CD8-positive, alpha-beta memory T cell (primary cell): ENCODE results near the gene TRPV5. TPM values are rescaled to one million over a fixed set of nuclear protein-coding genes. Genes with fewer than 3 reads are reported as not detected.

ENCODE experiments used
- CTCF ChIA-PET: fragments of 350-600 bp; sonication (Branson Sonifier 250); formaldehyde crosslinking; loops from one replicate; lab custom pipeline; 2021; ENCODE audit warnings: antibody characterized with exemption; lab: Charles Lee
- POLR2A ChIA-PET: fragments of 350-600 bp; sonication (Branson Sonifier 250); formaldehyde crosslinking; loops from one replicate; lab custom pipeline; 2021; ENCODE audit warnings: antibody characterized with exemption; lab: Charles Lee
- DNase-seq, 5 donors: peaks; one replicate each; pipeline versions ENCODE4 v3.0.0 to v3.0.0-alpha.2; 2020 to 2022; ENCODE audit warnings: mixed read lengths in 1 of 5
- H3K27ac ChIP-seq: one replicate; pipeline ENCODE4 v1.7.0; 2013; ENCODE audit warnings: low read depth, mild to moderate bottlenecking, low read length, moderate library complexity
- H3K27me3 ChIP-seq: 2 replicates; pipeline ENCODE4 v1.7.0; 2013; ENCODE audit warnings: low read length, mild to moderate bottlenecking; ENCODE audit not compliant: insufficient read depth, poor library complexity, severe bottlenecking
- H3K36me3 ChIP-seq: 2 replicates; pipeline ENCODE4 v1.7.0; 2013; ENCODE audit warnings: mild to moderate bottlenecking, low read length, moderate library complexity; ENCODE audit not compliant: insufficient read depth
- H3K4me1 ChIP-seq: 2 replicates; pipeline ENCODE4 v1.7.0; 2013; ENCODE audit warnings: mild to moderate bottlenecking, low read length, moderate library complexity; ENCODE audit not compliant: insufficient read depth
- H3K4me3 ChIP-seq: 2 replicates; pipeline ENCODE4 v1.7.0; 2013; ENCODE audit warnings: mild to moderate bottlenecking, low read length
- H3K9me3 ChIP-seq: 2 replicates; pipeline ENCODE4 v1.7.0; 2013; ENCODE audit warnings: mild to moderate bottlenecking, low read length
- H3K27ac Mint-ChIP-seq, 8 donors: one replicate each; pipeline ENCODE4 v1.8.0; 2020 to 2021; ENCODE audit warnings: mixed read lengths in 8 of 8, mild to moderate bottlenecking in 6 of 8, inconsistent platforms in 3 of 8, moderate library complexity in 3 of 8
- H3K27me3 Mint-ChIP-seq, 2 donors: one replicate each; pipeline ENCODE4 v1.8.0; 2020 to 2021; ENCODE audit warnings: mixed read lengths in 2 of 2, mild to moderate bottlenecking in 1 of 2, moderate library complexity in 1 of 2
- H3K36me3 Mint-ChIP-seq, 3 donors: one replicate each; pipeline ENCODE4 v1.8.0; 2020 to 2021; ENCODE audit warnings: mixed read lengths in 3 of 3, inconsistent platforms in 1 of 3, mild to moderate bottlenecking in 1 of 3
- H3K4me1 Mint-ChIP-seq, 3 donors: one replicate each; pipeline ENCODE4 v1.8.0; 2020 to 2021; ENCODE audit warnings: mixed read lengths in 3 of 3, inconsistent platforms in 1 of 3, mild to moderate bottlenecking in 1 of 3
- H3K4me3 Mint-ChIP-seq, 7 donors: one replicate each; pipeline ENCODE4 v1.8.0; 2020 to 2021; ENCODE audit warnings: mixed read lengths in 7 of 7, mild to moderate bottlenecking in 6 of 7, moderate library complexity in 4 of 7, inconsistent platforms in 2 of 7
- H3K9me3 Mint-ChIP-seq, 5 donors: one replicate each; pipeline ENCODE4 v1.8.0; 2020 to 2022; ENCODE audit warnings: mixed read lengths in 5 of 5, mild to moderate bottlenecking in 3 of 5, moderate library complexity in 2 of 5, inconsistent platforms in 1 of 5
- polyA plus RNA-seq: library from polyadenylated mRNA; unstranded; fragments of 300-500 nt; fragmentation: Illumina TruSeq; gene quantifications from one replicate; pipeline ENCODE4 v1.2.3, GENCODE V29; 2021
- total RNA-seq, 2 experiments: library from RNA; stranded (reverse); gene quantifications; one replicate each; pipeline ENCODE4 v1.2.3, GENCODE V29; 2021

Gene TRPV5
- total and polyA plus RNA-seq, 3 experiments from 2014 or later, result not detected

DNA sequence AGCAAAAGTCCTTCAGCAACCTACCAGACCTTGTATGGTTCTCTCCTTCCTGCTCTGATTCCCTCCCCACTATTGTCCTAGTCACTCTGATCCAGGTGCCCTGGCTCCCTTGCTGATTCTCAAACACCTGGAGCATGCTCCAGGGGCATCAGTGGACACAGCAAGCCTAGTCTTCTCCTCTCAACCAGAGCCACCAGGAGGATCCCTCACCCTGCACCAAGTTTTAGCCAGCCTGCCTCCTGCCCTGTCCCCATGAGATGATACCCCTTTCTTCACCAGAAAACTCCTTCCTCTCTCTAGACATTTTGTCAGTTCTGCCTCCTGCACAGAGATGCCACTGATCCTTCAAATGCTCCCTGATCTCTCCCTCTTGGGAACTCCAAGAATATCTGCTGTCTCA, 16.7 kb upstream of the TRPV5 start:
- DNase-seq, result no peak
- H3K4me3 Mint-ChIP-seq, result no peak overlapping the region
- no peaks in the 10 kb centered on the region for H3K4me1 Mint-ChIP-seq
- Histone ChIP-seq H3K27ac (no peak overlapping the region), H3K4me3 (no peak overlapping the region), H3K4me1 (no peaks in the 10 kb centered on the region), H3K27me3 (no peaks in the 10 kb centered on the region), H3K36me3 (no peaks in the 10 kb centered on the region), H3K9me3 (peaks cover 4% of the 10 kb centered on the region)
- H3K36me3 Mint-ChIP-seq, result no peaks in the 10 kb centered on the region
- CTCF ChIA-PET, result no interaction called here
- H3K27ac Mint-ChIP-seq, result no peak overlapping the region
- peaks cover 0 to 11% (median 8%) of the 10 kb centered on the region in 5 donors for H3K9me3 Mint-ChIP-seq
- POLR2A ChIA-PET, result no interaction called here
- H3K27me3 Mint-ChIP-seq, result peaks cover 5 to 42% of the 10 kb centered on the region in 2 donors

DNA sequence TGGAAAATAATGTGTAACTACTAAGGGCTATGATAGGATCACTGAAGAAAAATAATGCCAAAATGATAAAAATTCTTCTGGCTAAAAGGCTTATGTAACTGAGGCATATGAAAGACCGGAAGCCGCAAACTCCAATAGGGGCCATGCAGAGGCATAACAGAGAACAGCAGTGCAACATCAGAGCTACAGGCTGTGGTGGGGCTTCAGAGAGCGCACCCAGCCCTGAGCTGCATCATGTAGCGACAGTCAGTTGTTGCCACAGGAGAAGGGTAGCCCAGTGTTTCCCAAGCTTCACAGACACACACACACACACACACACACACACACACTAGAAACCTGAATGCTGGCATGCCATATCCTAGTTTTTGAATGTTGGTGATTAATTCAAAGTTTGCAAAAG, 15.1 kb upstream of the TRPV5 start:
- H3K4me3 Mint-ChIP-seq, result no peak overlapping the region
- Histone ChIP-seq H3K27ac (no peak overlapping the region), H3K4me3 (no peak overlapping the region), H3K4me1 (no peaks in the 10 kb centered on the region), H3K9me3 (no peaks in the 10 kb centered on the region), H3K36me3 (no peaks in the 10 kb centered on the region), H3K27me3 (no peaks in the 10 kb centered on the region)
- peaks cover 0 to 2% (median 0%) of the 10 kb centered on the region in 5 donors for H3K9me3 Mint-ChIP-seq
- CTCF ChIA-PET, result no interaction called here
- no peaks in the 10 kb centered on the region for H3K36me3 Mint-ChIP-seq
- POLR2A ChIA-PET, result no interaction called here
- H3K4me1 Mint-ChIP-seq, result no peaks in the 10 kb centered on the region
- no peak for DNase-seq
- peaks cover 5 to 56% of the 10 kb centered on the region in 2 donors for H3K27me3 Mint-ChIP-seq
- H3K27ac Mint-ChIP-seq, result no peak overlapping the region

- POLR2A ChIA-PET, result no interaction called here
- Histone ChIP-seq H3K27me3 (no peaks in the 10 kb centered on the region), H3K4me3 (no peak overlapping the region), H3K36me3 (no peaks in the 10 kb centered on the region), H3K27ac (no peak overlapping the region), H3K4me1 (no peaks in the 10 kb centered on the region), H3K9me3 (no peaks in the 10 kb centered on the region)
- Mint-ChIP-seq H3K4me1 (no peaks in the 10 kb centered on the region), H3K9me3 (no peaks in the 10 kb centered on the region), H3K27ac (no peak overlapping the region), H3K4me3 (no peak overlapping the region), H3K36me3 (no peaks in the 10 kb centered on the region), H3K27me3 (peaks cover 7 to 50% of the 10 kb centered on the region in 2 donors)
- CTCF ChIA-PET, result no interaction called here
- DNase-seq, result no peak
These were observed 11.5 kb upstream of the TRPV5 start for GRCh38 chr7:142945001-142945400.

- H3K27ac ChIP-seq, result no peak overlapping the region
- no peak overlapping the region for H3K4me3 ChIP-seq
- ChIA-PET CTCF (no interaction called here), POLR2A (no interaction called here)
- H3K4me1 ChIP-seq, result no peaks in the 10 kb centered on the region
- DNase-seq, result no peak
- no peaks in the 10 kb centered on the region for H3K36me3 ChIP-seq
- Mint-ChIP-seq H3K27me3 (peaks cover 8 to 41% of the 10 kb centered on the region in 2 donors), H3K36me3 (no peaks in the 10 kb centered on the region), H3K4me3 (no peak overlapping the region), H3K4me1 (no peaks in the 10 kb centered on the region), H3K9me3 (no peaks in the 10 kb centered on the region), H3K27ac (no peak overlapping the region)
- no peaks in the 10 kb centered on the region for H3K9me3 ChIP-seq
- no peaks in the 10 kb centered on the region for H3K27me3 ChIP-seq
These were observed 10.2 kb upstream of the TRPV5 start for GRCh38 chr7:142943706-142944268.

DNA sequence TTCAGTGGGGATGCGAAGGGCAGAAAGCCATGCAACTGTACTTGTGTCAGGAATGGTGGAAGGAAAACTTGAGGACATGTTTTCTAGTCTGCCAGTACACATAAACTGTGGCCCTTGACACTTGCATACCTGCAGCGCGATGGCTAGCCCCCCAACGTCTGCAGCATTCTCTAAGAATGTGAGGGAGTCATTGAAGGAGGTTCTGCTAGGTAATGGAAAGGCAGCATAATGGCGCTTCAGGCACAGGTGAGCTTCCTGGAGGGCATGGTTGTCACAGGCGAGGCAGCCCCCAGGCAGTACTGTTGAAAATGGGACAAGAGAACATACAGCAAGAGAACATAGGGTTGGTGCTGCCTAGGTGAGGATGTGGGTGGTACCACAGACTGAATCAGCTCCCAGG, 9.2 kb upstream of the TRPV5 start:
- Histone ChIP-seq H3K27me3 (no peaks in the 10 kb centered on the region), H3K4me1 (no peaks in the 10 kb centered on the region), H3K4me3 (no peak overlapping the region), H3K9me3 (no peaks in the 10 kb centered on the region), H3K36me3 (no peaks in the 10 kb centered on the region), H3K27ac (no peak overlapping the region)
- DNase-seq, result no peak
- H3K4me3 Mint-ChIP-seq, result no peak overlapping the region
- POLR2A ChIA-PET, result no interaction called here
- H3K9me3 Mint-ChIP-seq, result no peaks in the 10 kb centered on the region
- CTCF ChIA-PET, result no interaction called here
- peaks cover 10 to 32% of the 10 kb centered on the region in 2 donors for H3K27me3 Mint-ChIP-seq
- H3K27ac Mint-ChIP-seq, result no peak overlapping the region
- no peaks in the 10 kb centered on the region for H3K4me1 Mint-ChIP-seq
- H3K36me3 Mint-ChIP-seq, result no peaks in the 10 kb centered on the region

GRCh38 chr7:142941541-142941940, 8.0 kb upstream of the TRPV5 start:
- H3K9me3 ChIP-seq, result no peaks in the 10 kb centered on the region
- no peak overlapping the region for H3K27ac ChIP-seq
- Mint-ChIP-seq H3K4me3 (no peak overlapping the region), H3K36me3 (no peaks in the 10 kb centered on the region), H3K4me1 (no peaks in the 10 kb centered on the region), H3K9me3 (no peaks in the 10 kb centered on the region), H3K27ac (peak overlapping the region in 1 of 8 donors; percentile 25), H3K27me3 (peaks cover 11 to 27% of the 10 kb centered on the region in 2 donors)
- no peak overlapping the region for H3K4me3 ChIP-seq
- no peaks in the 10 kb centered on the region for H3K4me1 ChIP-seq
- no peak for DNase-seq
- ChIA-PET POLR2A (no interaction called here), CTCF (no interaction called here)
- H3K36me3 ChIP-seq, result no peaks in the 10 kb centered on the region
- H3K27me3 ChIP-seq, result no peaks in the 10 kb centered on the region

DNA sequence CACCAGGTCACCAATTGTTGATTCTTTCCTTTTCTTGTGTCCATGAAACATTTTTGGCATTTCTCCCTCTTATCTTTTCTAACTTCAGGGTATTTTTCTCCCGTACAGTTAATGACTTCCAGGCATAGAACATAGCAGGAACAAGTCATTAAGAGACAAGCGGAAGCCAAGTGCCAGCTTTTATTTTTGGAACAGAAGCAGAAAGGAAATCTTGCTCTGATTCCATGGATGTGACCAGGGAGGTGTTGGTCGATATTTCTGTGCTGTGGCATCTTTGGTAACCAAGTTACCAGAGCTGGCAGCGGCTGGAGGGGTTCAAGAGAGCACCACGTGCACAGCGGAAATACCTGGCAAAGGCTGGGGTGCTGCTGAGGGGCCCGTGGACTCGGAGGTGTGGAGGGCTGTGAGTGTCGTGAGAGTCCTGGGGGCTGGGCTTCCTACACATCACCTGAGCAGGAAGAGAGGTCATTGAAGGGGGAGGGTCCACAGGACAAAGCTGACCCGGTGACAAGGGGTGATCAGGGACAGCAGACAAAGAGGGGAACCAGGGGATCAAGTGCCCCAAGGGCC, 7.5 kb upstream of the TRPV5 start:
- POLR2A ChIA-PET, result no interaction called here
- Mint-ChIP-seq H3K27ac (peak overlapping the region in 1 of 8 donors; percentile 49), H3K4me1 (no peaks in the 10 kb centered on the region), H3K9me3 (no peaks in the 10 kb centered on the region), H3K4me3 (no peak overlapping the region), H3K27me3 (peaks cover 11 to 29% of the 10 kb centered on the region in 2 donors), H3K36me3 (no peaks in the 10 kb centered on the region)
- Histone ChIP-seq H3K27ac (no peak overlapping the region), H3K36me3 (no peaks in the 10 kb centered on the region), H3K27me3 (no peaks in the 10 kb centered on the region), H3K4me1 (no peaks in the 10 kb centered on the region), H3K4me3 (no peak overlapping the region), H3K9me3 (no peaks in the 10 kb centered on the region)
- DNase-seq, result no peak
- CTCF ChIA-PET, result no interaction called here

GRCh38 chr7:142939226-142939910, 5.8 kb upstream of the TRPV5 start, which contains the start of gene LLCFC1:
TSS of gene LLCFC1 (plus strand) at chr7:142939484. CDS start at chr7:142939622, 138 bp downstream.
- Histone ChIP-seq H3K27me3 (no peaks in the 10 kb centered on the region), H3K27ac (no peak within 1 kb of the TSS), H3K4me1 (no peaks in the 10 kb centered on the region), H3K9me3 (no peaks in the 10 kb centered on the region), H3K36me3 (no peaks in the 10 kb centered on the region), H3K4me3 (no peak within 1 kb of the TSS)
- H3K27ac Mint-ChIP-seq, result peak within 1 kb of the TSS in 1 of 8 donors; percentile 10
- peaks cover 16 to 23% of the 10 kb centered on the region in 2 donors for H3K27me3 Mint-ChIP-seq
- DNase-seq, result peak in 1 of 5 donors; percentile 2
- H3K4me3 Mint-ChIP-seq, result no peak within 1 kb of the TSS
- CTCF ChIA-PET, result interaction anchor here (1.0 kb wide), 1 partner anchor 13 kb away, joined by 3 read pairs; no protein-coding TSS in a partner anchor
- H3K36me3 Mint-ChIP-seq, result no peaks in the 10 kb centered on the region
- POLR2A ChIA-PET, result no interaction called here
- H3K9me3 Mint-ChIP-seq, result no peaks in the 10 kb centered on the region
- no peaks in the 10 kb centered on the region for H3K4me1 Mint-ChIP-seq
